ENCODE measurements around the gene CSNK1D. TPM values are rescaled to one million over a fixed set of nuclear protein-coding genes. Genes with fewer than 3 reads are reported as not detected.

Gene CSNK1D
- total RNA-seq, 1 experiment from 2014 or later = 58.5 TPM

GRCh38 chr17:82311971-82312370, 38.5 kb upstream of the CSNK1D start:
- DNase-seq (ENCODE audit: low read depth) = no peak

- no peak for DNase-seq (ENCODE audit: low read depth)
Measured at GRCh38 chr17:82310877-82311276, 37.4 kb upstream of the CSNK1D start.

- no peak for DNase-seq (ENCODE audit: low read depth)
Measured at GRCh38 chr17:82309656-82310570, 36.4 kb upstream of the CSNK1D start.

GRCh38 chr17:82305727-82306300, 32.3 kb upstream of the CSNK1D start:
- no peak for DNase-seq (ENCODE audit: low read depth)

GRCh38 chr17:82304826-82305726, 31.6 kb upstream of the CSNK1D start:
- DNase-seq (ENCODE audit: low read depth) = no peak

- no peak for DNase-seq (ENCODE audit: low read depth)
Measured at GRCh38 chr17:82303944-82304808, 30.7 kb upstream of the CSNK1D start.

GRCh38 chr17:82302991-82303943, 29.8 kb upstream of the CSNK1D start:
- DNase-seq (ENCODE audit: low read depth) = no peak

- no peak for DNase-seq (ENCODE audit: low read depth)
Measured at GRCh38 chr17:82302568-82302963, 29.1 kb upstream of the CSNK1D start.

- DNase-seq (ENCODE audit: low read depth) = no peak
Measured at GRCh38 chr17:82301916-82302567, 28.5 kb upstream of the CSNK1D start.

GRCh38 chr17:82301300-82301915, 27.9 kb upstream of the CSNK1D start:
- no peak for DNase-seq (ENCODE audit: low read depth)

- peak; percentile 39 for DNase-seq (ENCODE audit: low read depth)
Measured at GRCh38 chr17:82300707-82301270, 27.3 kb upstream of the CSNK1D start.

GRCh38 chr17:82300228-82300627, 26.7 kb upstream of the CSNK1D start:
- no peak for DNase-seq (ENCODE audit: low read depth)

GRCh38 chr17:82299452-82299851, 26.0 kb upstream of the CSNK1D start:
- no peak for DNase-seq (ENCODE audit: low read depth)

- no peak for DNase-seq (ENCODE audit: low read depth)
Measured at GRCh38 chr17:82298538-82299421, 25.3 kb upstream of the CSNK1D start.

GRCh38 chr17:82297714-82298537, 24.4 kb upstream of the CSNK1D start:
- peak; percentile 96 for DNase-seq (ENCODE audit: low read depth)

- peak; percentile 96 for DNase-seq (ENCODE audit: low read depth)
Measured at GRCh38 chr17:82297280-82297713, 23.8 kb upstream of the CSNK1D start.
